ENCODE results near the gene CALN1. TPM values are rescaled to one million over a fixed set of nuclear protein-coding genes. Genes with fewer than 3 reads are reported as not detected.

Gene CALN1
- total RNA-seq, 4 donors from 2014 or later = 0.04 TPM; not detected in 3

GRCh38 chr7:72411419-72411818 lies 719 bp downstream of the CALN1 start:
- Histone ChIP-seq H3K9me3 (peaks cover 0 to 4% (median 0%) of the 10 kb centered on the region in 3 donors), H3K27ac (no peak overlapping the region), H3K4me3 (no peak overlapping the region), H3K27me3 (no peaks in the 10 kb centered on the region), H3K4me1 (no peaks in the 10 kb centered on the region), H3K36me3 (no peaks in the 10 kb centered on the region)
- no peak for ATAC-seq
- TF ChIP-seq CTCF (IDR thresholded peaks at IDR 0.05) (no peak), POLR2A (IDR thresholded peaks at IDR 0.05) (no peak), POLR2AphosphoS5 (IDR thresholded peaks at IDR 0.05) (no peak), EP300 (IDR thresholded peaks at IDR 0.05) (no peak)
- 64 to 83% methylated on average over 4 of the region's 4 CpGs for WGBS, 2 donors (ENCODE audit: low coverage in 1 of 2)

DNA sequence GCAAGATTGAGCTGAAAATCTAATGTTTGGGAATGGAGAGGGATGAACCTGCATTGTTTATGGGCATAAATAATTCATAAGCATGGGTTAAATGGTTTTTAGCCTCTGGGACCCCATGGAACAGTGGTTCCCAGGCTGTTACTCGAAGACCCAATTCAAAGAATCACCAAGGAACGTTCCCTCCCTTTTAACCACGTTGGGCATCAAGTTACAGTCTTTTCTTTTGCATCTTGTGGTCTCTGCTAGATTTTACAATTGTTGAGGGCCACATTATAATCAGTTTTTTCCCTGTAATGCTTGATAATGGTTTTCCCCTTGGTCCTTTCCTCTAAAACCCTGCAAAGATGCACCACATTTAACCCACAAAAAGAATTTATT lies 2.5 kb downstream of the CALN1 start:
- no peak overlapping the region for H3K4me3 ChIP-seq
- no peaks in the 10 kb centered on the region for H3K4me1 ChIP-seq
- H3K27ac ChIP-seq = no peak overlapping the region
- ATAC-seq = no peak
- 42 to 56% methylated on average over 3 of the region's 3 CpGs for WGBS, 2 donors (ENCODE audit: low coverage in 1 of 2)
- no peaks in the 10 kb centered on the region for H3K36me3 ChIP-seq
- TF ChIP-seq EP300 (IDR thresholded peaks at IDR 0.05) (no peak), CTCF (IDR thresholded peaks at IDR 0.05) (no peak), POLR2A (IDR thresholded peaks at IDR 0.05) (no peak), POLR2AphosphoS5 (IDR thresholded peaks at IDR 0.05) (no peak)
- no peaks in the 10 kb centered on the region for H3K27me3 ChIP-seq
- H3K9me3 ChIP-seq = no peaks in the 10 kb centered on the region

- no peak for ATAC-seq
- 86 to 93% methylated on average over 5 to 9 of the region's 11 CpGs for WGBS, 2 donors (ENCODE audit: low coverage in 1 of 2)
- no peaks in the 10 kb centered on the region for H3K36me3 ChIP-seq
- no peak overlapping the region for H3K4me3 ChIP-seq
- no peak overlapping the region for H3K27ac ChIP-seq
- TF ChIP-seq POLR2AphosphoS5 (IDR thresholded peaks at IDR 0.05) = no peak
- no peak for TF ChIP-seq CTCF (IDR thresholded peaks at IDR 0.05)
- TF ChIP-seq POLR2A (IDR thresholded peaks at IDR 0.05) = no peak
- no peak for TF ChIP-seq EP300 (IDR thresholded peaks at IDR 0.05)
- no peaks in the 10 kb centered on the region for H3K4me1 ChIP-seq
- no peaks in the 10 kb centered on the region for H3K27me3 ChIP-seq
- H3K9me3 ChIP-seq = no peaks in the 10 kb centered on the region
These were observed 3.0 kb downstream of the CALN1 start for GRCh38 chr7:72408966-72409637.

GRCh38 chr7:72406820-72407403 lies 5.2 kb downstream of the CALN1 start:
- Histone ChIP-seq H3K4me3 (no peak overlapping the region), H3K36me3 (no peaks in the 10 kb centered on the region), H3K27ac (no peak overlapping the region), H3K9me3 (no peaks in the 10 kb centered on the region), H3K4me1 (no peaks in the 10 kb centered on the region), H3K27me3 (no peaks in the 10 kb centered on the region)
- ATAC-seq = no peak
- TF ChIP-seq CTCF (IDR thresholded peaks at IDR 0.05) (no peak), EP300 (IDR thresholded peaks at IDR 0.05) (no peak), POLR2AphosphoS5 (IDR thresholded peaks at IDR 0.05) (no peak), POLR2A (IDR thresholded peaks at IDR 0.05) (no peak)
- 94% methylated on average over 4 of the region's 4 CpGs; no CpG with 5 or more reads in 1 of the 2 donors for WGBS, 2 donors (ENCODE audit: low coverage in 1 of 2)

GRCh38 chr7:72405871-72406270 lies 6.3 kb downstream of the CALN1 start:
- H3K9me3 ChIP-seq = no peaks in the 10 kb centered on the region
- H3K36me3 ChIP-seq = no peaks in the 10 kb centered on the region
- no peaks in the 10 kb centered on the region for H3K27me3 ChIP-seq
- TF ChIP-seq CTCF (IDR thresholded peaks at IDR 0.05) = no peak
- H3K4me1 ChIP-seq = no peaks in the 10 kb centered on the region
- no peak overlapping the region for H3K4me3 ChIP-seq
- ATAC-seq = no peak
- 80% methylated on average over 1 of the region's 15 CpGs; no CpG with 5 or more reads in 1 of the 2 donors for WGBS, 2 donors (ENCODE audit: low coverage in 1 of 2)
- no peak overlapping the region for H3K27ac ChIP-seq

Measured in gastroesophageal sphincter (tissue), 4 donors.